ENCODE measurements around the gene ZNF212.
"Not testable (repeated sequence)": the region's sequence is repeated elsewhere in the genome, so short reads cannot be mapped to it uniquely, and the experiment has no call there.

ZNF212 gene

GRCh38 chr7:149217570-149217969 is 21.9 kb upstream of the ZNF212 start:
- in situ Hi-C loops (cut with MboI; ENCODE audit: low pct_unique_long_range_greater_than_20kb, low sequenced_read_pairs): no loop called here
- DNase-seq: no peak

GRCh38 chr7:149218469-149219420 is 20.7 kb upstream of the ZNF212 start:
- DNase-seq: no peak
- in situ Hi-C loops (cut with MboI; ENCODE audit: low pct_unique_long_range_greater_than_20kb, low sequenced_read_pairs): no loop called here

- no peak for DNase-seq
- in situ Hi-C loops (cut with MboI; ENCODE audit: low pct_unique_long_range_greater_than_20kb, low sequenced_read_pairs): no loop called here
Observed at GRCh38 chr7:149220534-149220933, 18.9 kb upstream of the ZNF212 start.

- DNase-seq: no peak
- in situ Hi-C loops (cut with MboI; ENCODE audit: low pct_unique_long_range_greater_than_20kb, low sequenced_read_pairs): no loop called here
Observed at GRCh38 chr7:149223176-149223575, 16.3 kb upstream of the ZNF212 start.

- in situ Hi-C loops (cut with MboI; ENCODE audit: low pct_unique_long_range_greater_than_20kb, low sequenced_read_pairs): no loop called here
Observed at GRCh38 chr7:149223761-149224160, 15.7 kb upstream of the ZNF212 start.

GRCh38 chr7:149224352-149224751 is 15.1 kb upstream of the ZNF212 start:
- in situ Hi-C loops (cut with MboI; ENCODE audit: low pct_unique_long_range_greater_than_20kb, low sequenced_read_pairs): no loop called here

More at GRCh38 chr7:149223761-149224160, 15.7 kb upstream of the ZNF212 start:
- no peak for DNase-seq

GRCh38 chr7:149225106-149225505 is 14.3 kb upstream of the ZNF212 start:
- in situ Hi-C loops (cut with MboI; ENCODE audit: low pct_unique_long_range_greater_than_20kb, low sequenced_read_pairs): no loop called here
- DNase-seq: no peak

More at GRCh38 chr7:149224352-149224751, 15.1 kb upstream of the ZNF212 start:
- DNase-seq: no peak

- in situ Hi-C loops (cut with MboI; ENCODE audit: low pct_unique_long_range_greater_than_20kb, low sequenced_read_pairs): no loop called here
- DNase-seq: no peak
Observed at GRCh38 chr7:149225656-149226055, 13.8 kb upstream of the ZNF212 start.

- in situ Hi-C loops (cut with MboI; ENCODE audit: low pct_unique_long_range_greater_than_20kb, low sequenced_read_pairs); DNase-seq: not testable (repeated sequence)
Observed at GRCh38 chr7:149226366-149226765, 13.1 kb upstream of the ZNF212 start.

- no peak for DNase-seq
- in situ Hi-C loops (cut with MboI; ENCODE audit: low pct_unique_long_range_greater_than_20kb, low sequenced_read_pairs): no loop called here
Observed at GRCh38 chr7:149226840-149227494, 12.5 kb upstream of the ZNF212 start.

GRCh38 chr7:149228831-149229471 is 10.5 kb upstream of the ZNF212 start:
- DNase-seq: peak; percentile 39
- in situ Hi-C loops (cut with MboI; ENCODE audit: low pct_unique_long_range_greater_than_20kb, low sequenced_read_pairs): no loop called here

- in situ Hi-C loops (cut with MboI; ENCODE audit: low pct_unique_long_range_greater_than_20kb, low sequenced_read_pairs): no loop called here
Observed at GRCh38 chr7:149229526-149229925, 9.9 kb upstream of the ZNF212 start.

GRCh38 chr7:149232362-149232761 is 7.1 kb upstream of the ZNF212 start:
- DNase-seq: no peak
- in situ Hi-C loops (cut with MboI; ENCODE audit: low pct_unique_long_range_greater_than_20kb, low sequenced_read_pairs): no loop called here

More at GRCh38 chr7:149229526-149229925, 9.9 kb upstream of the ZNF212 start:
- no peak for DNase-seq

GRCh38 chr7:149233655-149234204 is 5.7 kb upstream of the ZNF212 start:
- DNase-seq; in situ Hi-C loops (cut with MboI; ENCODE audit: low pct_unique_long_range_greater_than_20kb, low sequenced_read_pairs): not testable (repeated sequence)

- in situ Hi-C loops (cut with MboI; ENCODE audit: low pct_unique_long_range_greater_than_20kb, low sequenced_read_pairs): no loop called here
- no peak for DNase-seq
Observed at GRCh38 chr7:149237502-149237901, 1.9 kb upstream of the ZNF212 start.

- in situ Hi-C loops (cut with MboI; ENCODE audit: low pct_unique_long_range_greater_than_20kb, low sequenced_read_pairs): no loop called here
- no peak for DNase-seq
Observed at GRCh38 chr7:149238051-149238450, 1.4 kb upstream of the ZNF212 start.

GRCh38 chr7:149240637-149241036 is 1.2 kb downstream of the ZNF212 start:
- in situ Hi-C loops (cut with MboI; ENCODE audit: low pct_unique_long_range_greater_than_20kb, low sequenced_read_pairs): no loop called here
- DNase-seq: no peak

- DNase-seq: no peak
- in situ Hi-C loops (cut with MboI; ENCODE audit: low pct_unique_long_range_greater_than_20kb, low sequenced_read_pairs): no loop called here
Observed at GRCh38 chr7:149241696-149242095, 2.2 kb downstream of the ZNF212 start.

- in situ Hi-C loops (cut with MboI; ENCODE audit: low pct_unique_long_range_greater_than_20kb, low sequenced_read_pairs): no loop called here
- no peak for DNase-seq
Observed at GRCh38 chr7:149245244-149245643, 5.8 kb downstream of the ZNF212 start.
